NCI-H146 (cell line): ENCODE data around the gene RERG.
"Not testable (repeated sequence)": the region's sequence is repeated elsewhere in the genome, so short reads cannot be mapped to it uniquely, and the experiment has no call there.

Experiments
- DNase-seq: peaks from one replicate; lab custom pipeline; 2025; lab: John Stamatoyannopoulos, UW

Gene RERG

DNA sequence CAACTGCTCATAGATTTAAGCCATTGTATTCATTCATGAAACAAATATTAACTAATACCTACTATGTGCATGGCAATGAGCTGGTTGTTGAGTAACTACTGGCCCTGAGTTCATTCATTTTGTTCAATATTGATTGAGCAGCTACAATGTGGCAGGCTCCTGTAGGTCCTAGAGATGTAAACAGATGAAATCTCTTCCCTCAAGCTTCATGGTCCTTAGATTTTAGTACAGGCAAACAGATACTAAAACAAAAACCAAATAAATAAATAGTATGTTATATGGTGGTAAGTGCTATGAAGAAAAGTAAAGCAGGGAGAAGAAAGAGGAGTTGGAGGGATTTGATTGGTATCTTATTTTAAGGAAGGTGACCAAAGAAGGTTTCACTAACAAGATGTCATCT lies 77.8 kb downstream of the RERG start:
- no peak for DNase-seq

DNA sequence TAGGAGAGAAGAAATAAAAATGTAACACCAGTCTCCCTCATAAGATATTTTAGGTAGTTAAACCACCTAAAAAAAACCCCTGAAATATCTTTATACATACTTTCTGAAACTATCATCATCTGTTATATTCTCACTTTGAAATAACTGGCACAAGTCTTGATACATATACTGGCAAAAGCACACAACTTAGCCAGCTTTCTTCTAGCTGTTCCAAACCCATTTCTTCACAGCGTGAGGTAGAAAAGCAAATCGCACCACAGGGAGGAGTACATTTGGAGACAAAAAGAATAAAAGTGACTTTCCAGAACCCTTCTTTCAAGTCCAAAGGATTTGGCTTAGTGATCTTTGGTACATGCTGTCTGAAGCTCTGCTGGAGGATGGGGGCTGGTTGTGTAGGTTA lies 78.5 kb downstream of the RERG start:
- no peak for DNase-seq

DNA sequence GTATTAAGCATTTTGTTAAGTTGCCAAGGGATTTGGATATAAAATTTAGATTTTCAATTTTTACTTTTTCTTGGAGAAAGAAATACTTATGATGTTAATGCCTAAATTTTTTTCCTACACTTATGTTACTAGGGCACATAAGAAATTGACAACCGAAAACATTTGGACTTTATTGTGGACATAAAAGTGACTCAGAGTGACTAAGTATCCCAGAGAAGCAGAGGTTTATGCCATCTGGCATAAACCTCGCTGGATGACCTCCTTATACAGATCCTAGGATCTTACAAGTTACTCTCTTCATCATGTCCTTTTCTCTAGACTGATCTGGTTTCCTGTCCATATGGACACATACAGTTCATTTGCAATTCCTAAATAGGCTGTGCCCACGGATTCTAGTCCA lies 89.8 kb downstream of the RERG start:
- no peak for DNase-seq

DNA sequence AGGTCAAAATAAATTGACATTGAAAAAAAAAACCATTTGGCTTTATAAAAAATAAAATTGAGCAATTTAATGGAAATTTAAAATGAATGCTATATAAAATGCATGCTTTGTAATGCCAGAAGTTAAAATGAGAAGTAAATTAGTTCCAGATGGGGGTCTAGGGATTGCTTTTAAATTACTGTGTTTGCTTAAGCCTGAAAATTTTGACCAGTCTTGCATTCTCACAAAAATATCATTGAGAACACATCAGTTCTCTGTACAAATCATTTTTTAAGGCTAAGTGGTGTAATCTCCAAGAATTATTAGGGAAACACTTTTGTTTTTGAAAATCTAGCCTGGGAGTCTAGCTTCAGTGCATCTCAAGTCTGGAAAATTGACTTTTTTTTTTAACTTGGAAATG lies 90.7 kb downstream of the RERG start:
- no peak for DNase-seq

DNA sequence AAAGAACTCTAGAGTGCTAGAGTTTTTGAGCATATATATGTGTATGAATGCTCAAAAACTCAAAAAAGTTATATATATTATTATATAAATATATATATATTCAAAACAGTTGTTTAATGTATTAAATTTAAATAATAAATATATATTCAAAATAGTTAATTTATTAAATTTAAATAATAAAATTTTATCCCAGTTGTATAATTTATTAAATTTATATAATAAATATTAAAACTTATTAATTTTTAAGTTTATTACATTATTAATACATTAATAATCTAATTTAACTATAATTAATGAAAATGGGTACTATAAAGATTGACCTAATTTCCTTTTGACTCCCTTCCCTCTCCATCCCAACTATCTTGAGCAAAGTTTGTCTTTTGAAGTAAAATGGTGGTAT lies 97.8 kb downstream of the RERG start:
- no peak for DNase-seq

DNA sequence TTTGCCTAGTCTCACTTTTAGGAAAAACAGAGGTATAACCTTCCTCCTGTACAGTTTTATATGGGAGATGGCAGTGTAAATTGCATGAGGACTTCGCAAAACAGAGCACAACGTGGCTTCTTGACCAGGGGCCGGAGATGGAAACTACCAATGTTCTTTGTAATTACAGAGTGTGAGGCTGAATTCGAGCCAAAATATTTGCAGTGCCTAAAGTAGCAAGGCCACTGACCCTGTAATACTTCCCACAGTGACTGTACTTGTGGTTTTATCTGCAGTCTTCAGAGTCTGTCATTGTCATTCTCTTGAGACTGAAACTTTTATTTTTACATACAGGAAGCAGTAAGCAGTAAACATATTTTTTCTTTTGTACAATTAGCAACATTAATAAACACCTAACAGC lies 98.9 kb downstream of the RERG start:
- DNase-seq, result no peak

DNA sequence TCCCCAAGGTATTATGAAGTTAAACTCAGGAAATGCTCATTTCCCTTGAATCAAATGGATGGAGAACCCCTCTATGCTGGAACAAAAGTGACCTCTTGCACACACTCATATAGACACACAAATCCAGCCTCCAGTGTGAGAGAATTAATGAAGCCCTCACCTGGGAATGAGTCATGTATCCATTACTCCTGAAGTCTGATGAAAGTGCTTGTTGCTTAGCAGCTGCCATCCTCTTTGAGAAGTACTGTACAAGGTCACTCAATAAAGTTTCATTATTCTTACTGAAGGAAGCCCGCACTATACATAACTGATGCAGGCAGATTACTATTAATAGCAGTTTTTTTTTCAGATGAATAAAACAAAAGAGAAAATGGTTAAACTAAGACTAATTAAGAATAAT lies 102.3 kb downstream of the RERG start:
- no peak for DNase-seq

DNA sequence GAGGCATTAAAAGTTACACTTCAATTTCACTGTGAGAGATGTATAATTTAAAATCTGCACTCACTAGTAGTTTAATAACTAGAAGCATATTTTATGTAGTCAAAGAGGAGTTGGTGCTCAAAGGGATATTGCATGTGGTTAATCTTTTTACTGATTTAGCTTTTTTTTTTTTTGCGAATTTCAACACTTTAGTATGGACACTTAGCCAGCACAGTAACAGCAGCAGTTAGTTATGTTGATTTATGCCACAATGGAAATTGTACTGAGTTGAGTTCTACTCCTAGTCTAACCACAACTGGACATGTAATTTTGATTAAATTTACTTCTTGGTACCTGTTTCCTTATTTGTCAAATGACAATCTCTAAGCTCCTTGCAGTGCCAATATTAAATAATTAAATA lies 104.2 kb downstream of the RERG start:
- no peak for DNase-seq

DNA sequence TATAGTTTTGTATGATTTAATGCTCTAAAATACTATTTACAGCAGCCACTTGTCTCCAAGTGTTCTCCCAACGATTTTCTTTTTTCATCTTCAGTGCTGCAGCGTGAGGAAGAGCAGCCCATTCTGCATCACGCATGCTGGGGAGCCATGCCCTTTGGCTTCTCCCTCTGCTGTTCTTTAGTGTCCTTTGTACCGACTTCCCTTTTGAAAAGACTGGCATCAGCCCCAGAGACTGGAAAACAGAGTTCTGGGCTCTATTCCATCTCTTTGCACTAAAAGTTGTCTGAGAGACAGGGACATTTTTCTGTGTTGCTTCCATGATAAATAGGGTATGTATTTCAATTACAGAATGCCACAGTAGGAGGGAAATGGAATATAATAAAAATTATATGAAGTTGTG lies 105.1 kb downstream of the RERG start:
- DNase-seq, result no peak

DNA sequence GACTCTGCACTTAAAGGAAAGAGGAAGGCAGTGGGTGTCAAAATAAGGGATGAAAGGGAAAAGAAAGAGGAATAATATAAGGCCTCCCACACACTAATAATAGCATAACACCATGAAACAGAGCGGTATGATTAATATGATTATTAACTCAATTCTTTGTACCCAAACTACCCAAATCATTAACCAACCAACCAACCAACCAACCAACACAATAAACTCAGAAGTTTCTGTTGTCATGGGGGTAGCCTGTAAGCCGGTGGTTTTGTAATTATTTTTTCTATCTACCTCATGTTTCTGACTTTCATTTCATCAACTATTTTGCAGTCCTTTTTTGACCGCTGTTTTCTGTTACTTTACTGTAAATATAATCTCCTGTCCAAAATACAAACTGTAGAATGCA lies 105.8 kb downstream of the RERG start:
- no peak for DNase-seq

DNA sequence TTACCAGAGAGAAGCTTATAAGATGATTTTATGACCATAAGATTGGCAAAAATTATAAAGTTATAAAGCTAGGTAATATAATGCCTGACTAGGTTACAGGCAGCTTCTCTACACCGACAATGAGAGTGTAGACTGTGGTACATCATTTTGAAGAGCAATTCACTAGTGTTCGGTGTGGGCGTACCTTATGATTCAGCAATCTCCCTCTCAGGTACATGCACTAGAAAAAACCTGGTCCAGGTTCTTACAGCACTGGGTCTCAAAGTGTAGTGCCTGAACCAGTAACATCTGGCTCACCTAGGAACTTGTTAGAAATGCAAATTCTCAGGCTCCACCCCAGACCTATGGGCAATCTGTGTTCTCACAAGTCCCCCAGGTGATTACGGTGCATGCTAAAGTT lies 106.7 kb downstream of the RERG start:
- no peak for DNase-seq

DNA sequence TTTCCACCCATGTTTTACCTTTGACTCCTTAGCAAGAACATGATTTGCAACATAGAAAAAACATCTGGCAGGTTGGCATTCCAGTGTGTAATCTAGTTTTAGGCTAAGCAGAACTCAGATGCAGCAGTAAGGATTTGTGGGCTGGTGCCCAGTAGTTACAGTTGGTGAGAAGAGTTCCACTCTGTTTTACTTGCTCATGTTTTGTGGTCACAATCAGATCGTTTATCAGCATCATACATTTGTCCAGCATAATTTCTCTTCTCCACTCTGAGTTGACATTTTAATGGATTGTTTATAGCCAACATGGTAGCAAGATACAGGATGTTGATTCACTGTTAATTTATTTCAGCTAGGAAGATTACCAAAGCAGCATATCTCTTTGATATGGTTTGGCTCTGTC lies 128.4 kb downstream of the RERG start:
- no peak for DNase-seq

DNA sequence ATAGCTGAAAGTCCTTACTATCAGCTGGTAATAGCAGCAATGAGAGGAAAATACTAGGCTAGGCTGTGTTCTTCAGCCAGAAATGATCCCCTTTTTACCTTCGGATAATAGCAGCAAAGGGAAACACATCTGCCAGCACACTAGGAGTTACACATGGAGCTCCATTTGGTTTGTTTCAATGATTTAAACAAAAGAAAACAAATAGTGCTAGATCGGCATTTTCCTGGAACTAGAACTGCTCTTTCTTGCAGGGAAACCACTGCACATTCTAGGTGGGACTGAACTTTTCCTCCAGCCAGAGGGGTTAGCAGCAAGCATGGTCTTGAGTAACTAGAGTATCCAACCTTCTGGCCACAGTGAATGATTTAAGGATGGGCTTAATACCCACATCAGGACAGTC lies 130.8 kb downstream of the RERG start:
- DNase-seq, result no peak

DNA sequence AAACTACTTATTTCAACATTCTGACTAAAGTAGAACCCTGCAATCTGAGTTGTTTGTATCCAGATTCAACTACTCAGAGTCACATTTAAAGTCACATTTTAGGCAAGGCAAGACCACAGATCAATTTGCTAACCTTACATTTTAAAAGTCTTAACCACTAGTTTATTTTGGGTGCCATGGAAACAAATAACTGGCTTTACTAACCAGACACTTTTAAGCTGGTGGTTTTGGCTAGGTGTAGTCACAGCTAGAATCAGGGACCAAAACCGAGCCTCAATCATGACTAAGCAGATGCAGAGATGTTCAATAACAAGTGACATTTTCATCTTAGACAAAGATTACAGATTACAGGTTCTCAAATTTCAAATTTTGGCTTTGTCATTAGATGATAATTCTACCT lies 133.1 kb downstream of the RERG start:
- no peak for DNase-seq

DNA sequence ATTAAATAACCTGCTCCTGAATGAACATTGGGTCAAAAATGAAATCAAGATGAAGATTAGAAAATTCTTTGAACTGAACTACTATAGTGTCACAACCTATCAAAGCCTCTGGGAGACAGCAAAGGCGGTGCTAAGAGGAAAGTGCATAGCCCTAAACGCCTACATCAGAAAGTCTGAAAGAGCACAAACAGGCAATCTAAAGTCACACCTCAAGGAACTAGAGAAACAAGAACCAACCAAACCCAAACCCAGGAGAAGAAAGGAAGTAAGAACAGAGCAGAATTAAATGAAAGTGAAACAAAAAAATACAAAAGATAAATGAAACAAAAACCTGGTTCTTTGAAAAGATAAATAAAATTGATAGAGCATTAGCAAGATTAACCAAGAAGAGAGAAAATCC lies 143.5 kb downstream of the RERG start:
- DNase-seq, result not testable (repeated sequence)

DNA sequence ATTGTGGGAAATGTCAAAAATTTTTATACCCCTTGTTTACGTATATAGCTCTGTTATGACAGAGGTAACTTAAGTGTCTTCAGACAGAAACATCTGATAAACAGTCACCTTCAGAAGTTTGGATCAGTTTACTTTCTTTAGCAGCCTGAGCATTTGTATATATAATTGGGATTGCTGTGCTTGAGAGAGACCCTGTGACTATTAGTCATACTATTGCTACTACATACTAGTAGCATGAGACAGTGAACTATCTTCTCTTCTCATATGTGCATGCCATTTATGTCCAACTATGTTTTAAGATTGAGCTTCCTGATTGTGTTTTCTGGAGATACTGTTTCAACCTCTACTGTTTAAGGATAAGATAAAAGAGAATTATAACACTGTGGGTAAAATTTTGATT lies 146.9 kb downstream of the RERG start:
- DNase-seq, result no peak

DNA sequence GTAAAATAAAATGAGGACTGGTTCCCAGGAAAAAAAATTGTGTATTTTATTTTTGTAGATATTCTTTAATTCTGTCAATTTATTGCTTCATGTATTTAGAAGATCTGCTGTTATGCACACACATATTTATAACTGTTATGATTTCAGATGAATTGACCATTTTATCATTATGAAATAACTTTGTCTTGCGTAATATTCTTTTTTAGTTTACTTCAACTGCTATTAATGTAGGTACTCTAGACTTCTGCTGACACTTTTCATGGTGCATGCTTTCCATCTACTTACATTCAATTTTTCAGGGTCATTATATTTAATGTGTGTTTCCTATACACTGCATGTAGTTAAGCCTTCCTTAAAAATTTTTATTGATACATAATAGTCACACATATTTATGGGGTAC lies 162.1 kb downstream of the RERG start:
- no peak for DNase-seq
